ENCODE measurements around the gene DNAL1.

The DNAL1 gene

DNA sequence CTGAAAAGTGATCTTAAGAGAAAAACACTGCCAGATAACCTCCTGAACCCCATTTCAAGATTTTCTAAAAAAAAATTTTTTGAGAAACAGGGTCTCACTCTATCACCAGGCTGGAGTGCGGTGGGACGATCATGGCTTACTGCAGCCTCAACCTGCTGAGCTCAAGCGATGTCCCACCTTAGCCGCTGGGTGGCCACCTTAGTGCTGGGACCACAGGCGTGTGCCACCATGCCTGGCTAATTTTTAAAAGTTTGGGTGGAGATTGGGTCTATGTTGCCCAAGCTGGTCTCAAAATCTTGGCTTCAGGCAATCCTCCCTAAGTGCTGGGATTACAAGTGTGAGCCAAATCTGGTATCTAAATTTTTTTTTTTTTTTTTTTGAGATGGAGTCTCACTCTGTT is 66.0 kb downstream of the DNAL1 start:
- no peak for DNase-seq

DNA sequence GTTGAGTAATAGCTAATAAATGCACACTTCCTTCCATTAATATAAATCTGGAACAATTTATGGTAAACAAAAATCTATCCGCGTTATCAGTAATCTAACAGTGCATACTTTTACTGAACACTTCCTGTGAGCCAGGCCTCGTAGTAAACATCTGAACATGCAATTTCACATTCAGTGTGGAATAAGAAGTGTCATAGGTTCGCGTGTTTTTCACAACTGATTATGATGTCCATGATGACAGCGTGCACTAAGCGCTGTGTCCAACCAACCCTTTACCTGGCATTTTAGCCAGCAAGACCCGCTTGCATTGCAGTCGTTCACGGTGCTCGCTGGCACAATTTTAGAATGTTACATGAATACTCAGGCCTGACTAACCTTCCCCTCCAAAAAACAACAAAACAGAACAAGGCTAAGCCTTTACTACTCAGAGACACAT is 67.3 kb downstream of the DNAL1 start:
- DNase-seq = no peak

DNA sequence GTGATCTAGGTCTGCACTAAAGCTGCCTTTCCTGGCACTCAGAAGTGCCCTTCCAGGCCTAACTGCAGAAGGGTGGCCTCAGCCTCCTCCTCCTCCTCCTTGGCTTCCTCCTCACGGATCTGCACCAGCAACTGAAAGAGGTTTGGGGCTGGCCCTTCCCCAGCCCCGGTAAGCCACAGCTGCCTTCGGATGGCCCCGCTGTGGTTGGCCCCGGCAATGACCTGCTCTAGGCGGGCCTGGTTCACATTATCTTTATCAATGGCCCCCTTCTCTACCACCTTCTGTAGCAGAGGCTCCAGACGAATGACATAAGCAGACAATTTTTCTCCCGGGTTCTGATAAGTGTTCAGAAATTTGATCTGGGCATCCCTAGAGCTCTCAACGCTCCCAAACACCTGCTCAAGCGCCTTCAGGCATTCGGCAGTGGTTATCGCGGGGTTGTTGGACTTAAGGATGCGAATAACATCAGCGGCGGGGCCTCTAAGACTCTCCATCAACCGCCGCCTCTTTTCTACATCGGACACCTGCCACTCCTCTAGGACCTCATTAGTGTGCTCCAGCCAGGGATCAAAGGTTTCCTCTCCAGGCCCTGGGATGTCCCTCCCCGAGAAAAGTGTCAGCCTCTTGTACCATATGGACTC is 67.9 kb downstream of the DNAL1 start:
- peak; percentile 68 for DNase-seq

DNA sequence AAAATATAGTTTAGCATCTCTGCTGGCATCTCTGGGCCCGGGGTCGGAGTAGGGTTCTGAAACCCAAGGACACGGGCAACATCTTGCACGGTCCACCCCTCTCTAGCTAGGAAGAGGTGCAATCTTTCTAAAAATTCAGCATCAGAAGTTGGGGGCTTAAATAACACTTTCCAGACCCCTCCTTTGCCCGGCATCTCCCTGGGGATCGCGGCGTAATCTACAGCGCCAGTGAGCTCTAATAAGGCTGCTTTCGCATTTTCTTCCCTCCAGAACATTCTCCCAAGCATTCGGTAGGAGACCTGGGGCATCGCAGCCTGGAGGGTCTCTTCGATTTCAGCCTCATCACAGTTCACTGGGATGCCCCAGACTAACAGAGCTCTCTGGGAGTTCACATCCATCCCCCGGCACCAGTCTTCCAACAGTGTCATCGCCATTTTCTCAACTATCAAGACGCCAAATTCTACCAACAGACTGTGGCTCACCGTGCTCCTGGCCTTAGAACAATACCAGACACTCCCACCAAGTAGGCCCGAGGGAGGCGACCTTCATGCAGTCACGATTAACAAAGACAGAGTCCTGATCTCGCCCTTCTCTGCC is 68.5 kb downstream of the DNAL1 start:
- DNase-seq = no peak

DNA sequence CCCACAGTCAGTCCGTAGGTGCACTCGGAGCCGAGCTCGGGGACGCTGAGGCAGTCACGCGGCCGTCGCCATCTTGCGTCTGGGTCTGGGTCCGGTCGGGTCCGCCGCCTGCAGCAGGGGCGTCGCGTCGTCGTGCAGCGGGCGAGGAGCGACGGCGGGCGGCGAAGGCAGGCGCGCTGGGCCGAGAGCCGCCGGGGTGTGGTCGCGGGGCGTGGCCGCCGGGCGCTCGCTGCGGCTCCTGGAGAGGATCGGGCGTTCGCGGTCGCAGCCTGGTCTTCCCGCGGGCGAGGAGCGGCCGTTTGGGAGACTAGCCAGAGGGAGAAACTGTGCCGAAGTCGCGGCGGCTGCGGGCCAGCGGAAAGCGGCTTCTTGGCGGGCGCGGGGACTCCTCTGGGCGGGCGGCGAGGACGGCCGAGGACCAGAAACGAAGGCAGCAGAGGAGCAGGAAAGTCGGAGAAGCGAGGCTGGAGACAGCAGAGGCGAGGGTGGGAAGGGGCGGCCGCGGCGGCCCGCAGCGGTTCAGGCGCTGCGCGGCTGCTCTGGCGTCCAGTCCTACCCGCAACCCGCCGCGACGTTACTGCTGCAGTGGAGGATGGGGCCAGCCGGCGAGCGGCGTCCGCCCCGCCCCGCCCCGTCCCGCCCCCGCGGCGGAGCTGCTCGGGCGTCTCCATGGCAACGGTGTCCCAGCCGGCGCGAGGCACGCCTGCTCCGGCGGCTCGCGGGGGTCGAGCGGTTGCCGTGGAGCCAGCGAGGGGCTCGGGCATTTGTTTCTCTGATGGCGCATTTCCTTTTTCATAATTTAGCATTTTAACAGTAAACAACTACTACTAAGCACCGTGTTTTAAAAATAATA is 69.2 kb downstream of the DNAL1 start, which contains the start of gene PNMA1:
Gene PNMA1, minus strand, starts transcription at position 582 of the 853 bp plus-strand sequence. CDS start 745 bp downstream, outside the sequence.
- DNase-seq = peak; percentile 91

DNA sequence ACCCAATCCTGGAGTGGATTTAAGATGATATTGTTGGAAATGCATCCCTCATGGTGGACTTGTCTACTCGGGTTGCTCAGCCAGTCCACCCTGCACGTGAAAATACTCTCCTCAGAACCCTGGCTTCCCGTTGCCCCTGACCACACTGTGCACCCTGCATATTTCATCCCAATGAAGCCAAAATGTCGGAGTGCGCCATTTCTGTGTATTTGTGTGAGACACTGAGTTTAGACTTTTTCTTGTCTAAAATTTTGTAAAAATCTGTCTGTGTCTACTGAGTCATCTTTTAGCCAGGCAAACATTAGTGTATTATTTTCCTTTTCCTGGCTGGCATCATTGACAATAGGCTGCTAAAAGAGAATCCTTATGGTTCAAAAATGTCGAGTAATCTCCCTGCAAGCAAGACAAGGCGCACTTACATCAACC is 69.9 kb downstream of the DNAL1 start:
- DNase-seq = peak; percentile 89

DNA sequence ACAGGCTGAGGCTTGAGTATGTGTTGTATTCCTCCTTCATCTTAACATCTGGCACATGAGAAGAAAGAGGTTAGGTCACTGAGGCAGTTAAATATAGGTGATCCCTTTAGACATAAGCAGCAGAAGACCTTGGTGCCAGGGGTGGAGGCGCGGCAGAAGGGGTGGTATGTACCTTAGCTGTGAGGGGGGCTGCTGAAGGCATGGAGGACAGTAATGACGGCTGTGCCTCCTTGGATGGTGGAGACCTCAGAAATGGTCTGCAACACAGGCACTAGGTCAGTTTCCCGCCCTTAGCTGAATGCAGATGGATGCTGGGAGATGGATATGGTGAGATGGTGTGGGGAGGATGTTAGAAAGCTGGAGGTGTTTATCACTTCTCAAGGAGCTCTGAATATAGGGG is 70.9 kb downstream of the DNAL1 start:
- DNase-seq = no peak

DNA sequence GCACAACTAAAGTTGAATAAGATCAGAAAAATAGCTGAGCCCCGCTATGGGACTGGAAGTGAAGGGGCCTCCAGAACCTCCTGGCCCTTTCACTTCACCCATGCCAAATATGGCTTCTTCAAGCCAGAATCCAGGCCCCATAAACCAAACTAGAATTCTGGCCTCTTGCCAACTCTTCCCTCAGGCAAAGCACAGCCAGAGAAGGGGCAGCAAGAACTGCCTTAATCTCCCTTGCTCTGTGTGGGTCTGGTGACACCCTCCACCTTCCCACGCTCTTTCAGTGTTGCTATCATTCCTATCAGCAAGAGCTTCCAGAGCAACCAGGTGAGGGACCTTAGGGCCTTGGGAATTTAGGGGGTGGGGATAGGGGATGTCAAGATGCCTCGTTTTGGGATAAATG is 72.5 kb downstream of the DNAL1 start:
- DNase-seq = peak; percentile 7

DNA sequence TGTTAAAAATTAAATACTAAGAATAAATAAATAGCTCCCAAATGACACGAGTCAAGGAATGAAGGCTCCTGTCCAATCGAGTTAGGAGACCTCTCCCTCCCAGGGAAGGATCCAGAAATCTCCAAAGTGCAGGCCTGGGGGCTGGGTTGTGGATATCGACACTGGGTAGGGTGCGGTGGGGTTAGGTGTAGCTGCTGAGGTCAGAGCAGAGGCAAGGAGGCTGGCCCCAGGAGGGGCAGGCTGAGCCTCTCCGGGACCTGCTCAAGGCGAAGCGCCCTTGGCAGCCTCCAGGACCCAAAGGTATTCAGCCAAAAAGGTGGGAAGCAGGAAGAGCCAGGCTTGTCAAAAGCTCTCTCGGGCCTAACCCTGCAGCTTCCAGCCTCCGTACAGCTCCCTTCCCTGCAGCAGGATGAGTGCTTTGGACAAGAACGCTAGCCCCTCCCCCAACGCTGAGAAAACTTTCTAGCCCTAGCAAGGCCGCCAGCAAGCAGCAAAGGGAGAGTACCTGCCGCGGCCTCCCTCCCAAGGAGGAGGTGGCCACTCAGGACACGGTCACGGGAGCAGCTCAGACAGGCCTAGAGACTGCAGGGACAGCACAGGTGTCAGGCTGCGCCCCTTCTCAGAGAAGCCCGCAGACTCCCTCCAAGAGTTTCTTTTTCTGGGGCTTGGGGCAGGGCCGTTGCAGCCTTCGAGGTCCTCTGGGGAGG is 73.1 kb downstream of the DNAL1 start:
- no peak for DNase-seq

DNA sequence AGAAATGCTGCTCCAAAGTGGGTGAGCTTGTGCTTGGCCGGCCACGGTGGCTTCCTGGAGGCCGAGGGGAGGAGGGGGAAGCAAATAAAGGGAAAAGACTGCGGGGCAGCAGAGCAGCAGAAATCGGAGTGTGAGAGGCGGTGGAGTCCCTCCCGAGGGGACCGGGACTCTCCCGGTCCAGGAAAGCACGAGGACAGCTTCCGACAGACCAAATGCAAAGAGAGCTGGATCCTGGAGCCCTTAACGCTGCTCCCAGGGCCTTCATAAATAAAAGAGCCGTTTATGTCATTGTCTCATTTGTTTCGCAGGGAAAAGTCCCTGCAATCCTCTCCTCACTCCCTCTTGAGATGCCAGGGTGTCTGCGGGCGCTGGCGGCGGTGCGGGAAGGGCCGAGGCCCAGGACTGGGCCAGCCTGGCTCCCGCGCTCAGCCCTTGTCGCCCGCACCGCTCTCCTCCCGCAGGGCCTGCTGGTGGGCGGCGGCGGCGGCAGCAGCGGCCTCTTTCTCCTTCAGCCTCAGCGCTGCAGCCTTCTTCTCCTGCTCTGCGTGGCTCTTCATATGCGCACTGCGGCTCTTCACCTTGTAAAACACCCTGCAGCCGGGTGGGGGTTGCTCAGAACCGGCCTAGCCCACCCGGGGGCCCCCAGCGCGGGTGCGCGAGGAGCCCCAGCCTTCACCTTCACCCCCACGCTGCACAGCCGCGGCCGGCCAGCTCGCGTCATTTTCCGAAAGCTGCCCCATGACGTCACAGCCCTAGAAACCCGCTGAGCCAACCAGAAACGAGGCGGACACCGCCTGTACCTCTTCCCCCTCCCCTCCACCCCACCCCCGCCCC is 73.8 kb downstream of the DNAL1 start:
- no peak for DNase-seq

DNA sequence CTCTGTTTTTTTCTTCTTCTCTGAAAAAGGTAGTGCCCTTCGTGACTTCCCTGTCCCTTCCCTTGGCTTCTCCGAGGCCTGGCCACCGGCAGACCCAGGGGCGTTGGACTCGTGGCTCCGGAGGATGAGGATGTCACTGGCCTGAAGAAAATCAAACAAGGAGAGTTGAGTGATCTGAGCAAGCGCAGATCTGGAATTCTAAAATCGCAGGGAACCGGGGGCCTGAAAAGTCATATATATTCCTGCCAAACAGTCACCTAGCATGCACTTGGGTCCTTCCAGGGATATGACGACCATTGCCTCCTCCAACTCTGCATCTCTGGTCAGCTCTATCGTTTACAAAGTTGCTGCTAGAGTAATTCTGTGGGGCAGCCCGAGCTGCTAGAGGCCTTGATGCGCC is 74.6 kb downstream of the DNAL1 start:
- DNase-seq = no peak

DNA sequence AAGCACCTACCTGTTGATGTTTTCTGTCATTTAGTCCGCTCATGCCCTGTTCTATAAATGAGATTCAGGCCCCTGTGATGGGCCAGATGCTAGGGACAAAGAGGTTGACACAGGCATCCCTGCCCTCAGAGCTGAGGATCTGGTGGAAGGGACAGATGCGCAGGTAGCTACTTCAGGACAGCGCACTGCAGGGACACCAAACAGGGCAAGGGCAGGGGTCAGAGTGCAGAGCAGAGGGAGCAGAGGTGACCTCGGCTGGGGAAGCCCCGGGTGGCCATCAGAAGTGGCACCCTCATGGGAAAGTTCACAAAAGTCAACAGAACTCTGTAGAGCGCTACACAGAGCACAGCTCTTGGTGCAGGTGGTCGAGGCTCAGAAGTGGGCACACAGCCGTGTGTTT is 75.0 kb downstream of the DNAL1 start:
- no peak for DNase-seq

DNA sequence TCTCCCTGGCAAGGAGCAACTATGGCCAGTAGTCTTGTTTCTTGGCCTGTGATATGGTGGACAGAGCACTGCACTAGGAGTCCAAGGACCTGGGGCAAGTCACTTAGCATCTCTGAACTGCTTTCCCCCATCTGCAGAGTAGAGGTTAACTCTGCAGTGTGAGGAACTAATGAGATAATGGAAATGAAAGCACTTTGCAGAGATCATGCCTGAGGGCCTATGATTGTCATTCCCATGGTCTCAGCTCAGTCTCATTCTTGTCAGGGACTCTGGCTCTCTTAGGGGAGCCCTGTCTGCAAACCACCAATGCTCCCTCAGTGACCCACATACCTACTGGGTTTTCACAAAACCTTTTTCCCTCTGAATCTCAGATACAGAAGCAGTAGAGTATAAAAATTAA is 75.8 kb downstream of the DNAL1 start:
- DNase-seq = no peak

DNA sequence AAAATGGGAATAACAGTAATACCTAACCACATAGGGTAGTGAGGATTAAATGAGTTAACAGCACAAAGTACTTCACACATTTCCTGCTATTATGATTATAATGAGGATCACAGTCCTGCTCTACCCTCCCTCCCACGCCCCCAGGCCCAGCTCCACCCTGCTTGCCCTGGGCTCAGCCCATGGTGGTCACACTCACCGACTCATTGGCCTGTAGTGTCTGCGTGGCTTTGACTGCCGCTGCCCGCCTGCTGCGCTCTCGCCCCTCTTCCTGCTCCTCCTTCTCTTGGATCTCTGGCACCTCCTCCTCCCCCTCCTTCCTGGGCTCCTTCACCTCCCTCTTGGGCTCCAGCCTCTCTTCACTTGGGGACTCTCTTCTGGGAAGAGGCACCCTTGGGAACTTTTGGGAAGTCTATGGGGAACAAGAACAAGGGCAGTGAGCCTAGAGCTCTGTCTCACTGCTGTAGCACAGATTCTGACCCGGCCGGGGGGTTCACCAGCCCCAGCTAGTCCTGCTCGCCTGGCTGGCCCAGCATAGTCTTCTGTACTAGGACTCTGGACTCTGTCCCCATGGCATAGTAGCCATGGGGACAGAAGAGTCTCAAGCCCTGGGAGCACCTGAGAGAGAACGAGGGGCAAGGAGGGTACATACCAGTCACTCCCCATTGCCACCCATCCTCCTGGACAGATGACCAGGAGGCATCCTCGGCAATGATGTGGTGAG is 76.5 kb downstream of the DNAL1 start:
- no peak for DNase-seq

DNA sequence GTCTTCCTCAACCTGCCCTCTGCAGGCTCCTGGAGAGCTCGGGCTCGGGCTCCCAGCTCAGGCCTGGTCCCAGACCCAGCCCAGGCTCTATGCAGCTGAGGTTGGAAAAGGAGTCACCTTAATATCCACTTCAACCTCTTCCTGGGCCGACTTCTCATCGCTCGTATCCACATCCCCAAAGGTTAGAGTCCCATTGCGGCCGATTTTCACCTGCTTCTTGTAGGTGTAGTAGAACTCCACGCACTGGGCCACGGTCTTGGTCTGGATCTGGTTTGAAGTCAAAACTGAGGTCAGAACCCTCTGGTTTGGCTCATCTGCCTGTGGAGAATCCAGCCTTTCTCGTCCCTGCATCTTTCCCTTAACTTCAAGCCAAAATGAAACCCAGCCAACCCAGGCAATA is 77.8 kb downstream of the DNAL1 start:
- no peak for DNase-seq

DNA sequence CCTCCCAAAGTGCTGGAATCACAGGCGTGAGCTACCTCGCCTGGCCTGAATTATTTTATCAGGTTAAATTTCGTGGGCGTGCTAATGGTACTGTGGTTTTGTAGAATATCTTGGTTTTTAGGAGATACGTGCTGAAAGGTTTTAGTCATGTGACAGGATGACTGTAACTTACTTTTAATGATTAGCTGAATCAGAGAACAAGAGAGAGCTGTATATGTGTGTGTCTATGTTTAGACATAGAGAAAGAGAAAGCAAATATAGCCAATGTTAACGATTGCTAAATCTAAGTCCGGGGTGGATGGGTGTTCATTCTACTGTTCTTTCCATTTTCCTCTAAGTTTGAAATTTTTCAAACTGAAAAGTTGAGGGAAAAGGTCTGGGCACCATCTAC is 78.6 kb downstream of the DNAL1 start:
- no peak for DNase-seq

DNA sequence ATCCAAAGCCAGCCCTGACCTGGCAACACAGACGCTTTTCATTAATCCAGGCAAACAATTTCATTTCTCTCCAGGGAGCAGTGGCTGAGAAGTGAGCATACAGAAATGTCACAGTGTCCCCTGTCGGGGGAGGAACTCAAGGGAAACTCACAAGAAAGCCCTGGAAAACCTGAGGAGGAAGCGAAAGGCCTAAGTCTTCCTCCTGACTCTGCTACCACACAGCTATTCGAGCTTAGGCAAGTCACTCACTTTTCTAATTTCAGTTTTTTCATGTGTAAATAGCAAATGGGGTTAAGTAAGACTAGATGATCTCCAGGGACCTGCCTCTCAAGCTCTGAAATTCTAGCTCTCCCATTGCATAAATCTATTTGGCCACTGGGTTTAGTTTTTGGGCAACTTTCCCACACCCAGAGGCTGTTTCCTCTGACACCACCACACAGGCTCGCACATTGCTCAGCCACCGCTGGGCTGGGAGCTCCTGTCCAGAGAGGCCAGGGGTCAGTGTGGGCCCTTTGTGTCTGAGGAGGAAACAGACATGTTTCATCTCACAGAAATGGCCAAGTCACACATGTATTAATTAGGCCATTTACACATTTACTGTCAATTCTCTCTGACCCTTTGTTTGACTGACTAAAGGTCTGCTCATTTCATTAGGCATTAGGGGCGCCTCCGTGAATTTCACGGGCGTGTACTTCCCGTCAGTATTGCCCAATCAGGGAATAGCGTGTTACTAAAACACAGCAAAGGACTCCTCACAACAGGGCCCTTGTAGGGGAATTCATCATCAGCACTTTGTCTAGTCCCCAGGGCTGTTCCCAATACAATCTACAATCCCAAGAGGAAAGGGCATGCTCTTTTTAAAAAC is 79.2 kb downstream of the DNAL1 start:
- no peak for DNase-seq

DNA sequence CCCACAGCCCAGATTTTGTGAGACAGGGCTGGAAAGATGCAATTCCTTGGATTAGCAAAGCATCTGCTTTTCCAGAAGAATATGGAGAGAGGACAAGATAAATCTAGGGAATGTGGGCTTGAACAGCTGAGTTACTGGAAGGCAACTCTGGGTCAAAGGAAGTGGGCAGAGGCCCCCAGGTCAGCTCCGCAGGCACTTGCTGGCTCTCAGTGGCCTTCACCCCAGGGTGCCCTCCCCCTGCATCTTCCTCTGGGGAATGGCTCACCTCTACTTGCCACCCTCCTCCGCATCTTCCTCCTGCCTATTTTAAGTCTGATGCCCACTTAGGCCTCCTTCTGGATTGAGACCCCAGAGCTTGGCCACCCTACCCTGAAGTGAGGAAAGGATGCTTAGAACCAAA is 79.9 kb downstream of the DNAL1 start:
- no peak for DNase-seq

DNA sequence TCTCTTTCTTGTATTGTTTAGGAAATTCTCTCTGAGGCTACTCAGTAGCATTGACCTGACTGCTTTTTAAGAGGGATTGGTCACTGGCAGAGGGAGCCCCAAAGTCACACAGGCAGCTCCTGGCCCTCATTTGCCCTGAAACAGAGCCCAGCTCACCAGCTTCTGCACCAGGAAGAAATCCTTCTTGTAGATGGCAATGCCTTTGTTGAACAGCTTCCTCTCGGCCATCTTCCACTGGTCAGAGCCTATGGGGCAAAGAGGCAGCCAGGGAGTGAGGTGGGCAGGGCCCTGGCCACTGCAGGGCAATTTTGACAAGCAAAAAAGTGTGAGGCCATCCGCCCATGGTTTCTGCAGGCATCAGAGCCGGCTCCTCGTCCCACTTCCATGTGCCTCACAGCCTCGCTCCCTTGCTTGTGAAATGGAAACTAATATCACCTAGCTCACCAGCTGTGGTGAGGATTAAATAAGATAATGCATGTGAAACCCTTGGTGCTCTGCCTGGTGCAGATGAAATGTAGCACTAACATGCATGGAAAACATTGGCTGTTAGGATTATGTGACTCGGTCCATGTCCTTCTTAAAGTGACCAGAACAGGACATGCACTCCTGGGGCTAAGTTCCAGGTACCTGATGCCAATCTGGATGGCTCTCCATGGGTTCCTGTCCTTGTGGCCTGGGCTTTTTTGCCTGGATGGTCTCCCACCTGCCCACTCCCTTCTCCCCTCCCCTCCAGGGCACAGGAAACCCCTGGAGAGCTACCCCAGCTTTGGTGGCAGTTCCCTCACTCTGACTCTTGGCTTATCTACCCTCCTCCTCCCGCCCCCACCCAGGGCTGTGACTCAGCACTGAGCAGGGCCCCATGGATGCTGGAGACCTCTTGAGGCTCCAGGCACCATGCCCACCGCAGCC is 80.6 kb downstream of the DNAL1 start:
- no peak for DNase-seq

All from NCI-H1105 treated with DMSO at 0.1 percent for 48 hours (cell line).